Raji (cell line): ENCODE data around the gene GALNT2.

Experiments
- POLR2A ChIP-seq: IDR thresholded peaks from 2 replicates; pipeline ENCODE4 v1.6.1; 2011; ENCODE audit warnings: low read depth, low read length, control low read depth; ENCODE audit not compliant: insufficient read depth

GALNT2 gene

GRCh38 chr1:230090194-230090711 lies 23.2 kb downstream of the GALNT2 start:
- no peak for TF ChIP-seq POLR2A

- TF ChIP-seq POLR2A = no peak
Observed at GRCh38 chr1:230091473-230092231, 24.6 kb downstream of the GALNT2 start.

GRCh38 chr1:230094746-230095145 lies 27.7 kb downstream of the GALNT2 start:
- TF ChIP-seq POLR2A = no peak

- TF ChIP-seq POLR2A = no peak
Observed at GRCh38 chr1:230095938-230096337, 28.9 kb downstream of the GALNT2 start.

GRCh38 chr1:230097370-230097769 lies 30.3 kb downstream of the GALNT2 start:
- no peak for TF ChIP-seq POLR2A

GRCh38 chr1:230098723-230099122 lies 31.7 kb downstream of the GALNT2 start:
- TF ChIP-seq POLR2A = no peak

- no peak for TF ChIP-seq POLR2A
Observed at GRCh38 chr1:230099465-230099864, 32.4 kb downstream of the GALNT2 start.

GRCh38 chr1:230100932-230101331 lies 33.9 kb downstream of the GALNT2 start:
- TF ChIP-seq POLR2A = no peak

- TF ChIP-seq POLR2A = no peak
Observed at GRCh38 chr1:230101556-230101955, 34.5 kb downstream of the GALNT2 start.

GRCh38 chr1:230102046-230102445 lies 35.0 kb downstream of the GALNT2 start:
- no peak for TF ChIP-seq POLR2A

- no peak for TF ChIP-seq POLR2A
Observed at GRCh38 chr1:230102472-230102871, 35.4 kb downstream of the GALNT2 start.

- TF ChIP-seq POLR2A = no peak
Observed at GRCh38 chr1:230103306-230104173, 36.5 kb downstream of the GALNT2 start.

- TF ChIP-seq POLR2A = no peak
Observed at GRCh38 chr1:230104395-230105244, 37.6 kb downstream of the GALNT2 start.

- TF ChIP-seq POLR2A = no peak
Observed at GRCh38 chr1:230105245-230105753, 38.3 kb downstream of the GALNT2 start.
